Renal cortical epithelial cell (primary cell): ENCODE data around the gene GSTA4. TPM values are rescaled to one million over a fixed set of nuclear protein-coding genes. Genes with fewer than 3 reads are reported as not detected.

ENCODE experiments used
- total RNA-seq: library from RNA; depleted of rRNA; stranded (reverse); fragments of >200 nt; gene quantifications from 2 replicates; pipeline ENCODE4 v1.2.3, GENCODE V29; 2014

The GSTA4 gene
- total RNA-seq, 1 donor from 2014 or later, result 36.6 TPM

Other genes with a start within 250 kb of the GSTA4 start
- 0.15 TPM in 1 of 2 replicates, not detected in the other for gene GSTA2, start 231.8 kb downstream of the GSTA4 start, total RNA-seq
- gene GSTA1, start 191.5 kb downstream of the GSTA4 start, total RNA-seq, result 0.15 TPM in 1 of 2 replicates, not detected in the other
- gene GSTA5, start 154.5 kb downstream of the GSTA4 start, total RNA-seq, result not detected in 2 replicates
- not detected in 2 replicates for gene GSTA3, start 85.6 kb downstream of the GSTA4 start, total RNA-seq
- gene CILK1, start 66.5 kb upstream of the GSTA4 start, total RNA-seq, result 4.0 and 6.3 TPM in 2 replicates
- gene FBXO9, start 70.1 kb upstream of the GSTA4 start, total RNA-seq, result 40.6 and 58.4 TPM in 2 replicates
- gene GCM1, start 153.6 kb upstream of the GSTA4 start, total RNA-seq, result not detected in 2 replicates